H1 (cell line): Measurements from ENCODE around the gene IFNA1. TPM values are rescaled to one million over a fixed set of nuclear protein-coding genes. Genes with fewer than 3 reads are reported as not detected.
A peak's percentile ranks its signal among the peaks of the same experiment; 100 is the strongest.

Experiments used
- CTCF ChIA-PET: fragments of 300-600 bp; sonication (Branson Sonifier 250); formaldehyde crosslinking; loops from one replicate; lab custom pipeline; 2021; ENCODE audit not compliant: partially characterized antibody; lab: Charles Lee
- POLR2A ChIA-PET: fragments of 300-600 bp; sonication (Branson Sonifier 250); formaldehyde crosslinking; loops from one replicate; lab custom pipeline; 2021; ENCODE audit warnings: inconsistent platforms; ENCODE audit not compliant: partially characterized antibody; lab: Charles Lee
- DNase-seq, 2 experiments: peaks; one replicate each; pipeline versions ENCODE4 v3.0.0 to v3.0.0-alpha.2; 2010 to 2022; ENCODE audit warnings: low spot score in 2 of 2, low read depth in 1 of 2, mixed read lengths in 1 of 2
- FAIRE-seq: peaks from 2 replicates; lab custom pipeline; 2011; peaks lifted over from hg19 to GRCh38; lab: Jason Lieb, UNC
- H2AFZ ChIP-seq: 2 replicates; pipeline ENCODE4 v1.8.1; 2012; ENCODE audit warnings: low read length, inconsistent platforms
- H2AK5ac ChIP-seq: 2 replicates; pipeline ENCODE4 v1.6.1; 2013; ENCODE audit warnings: low read depth, low read length
- H2BK120ac ChIP-seq: replicated peaks from 2 replicates; pipeline ENCODE3; 2013; ENCODE audit warnings: low read depth, low read length, inconsistent platforms
- H2BK12ac ChIP-seq: 2 replicates; pipeline ENCODE4 v1.6.1; 2013; ENCODE audit warnings: low read depth, low read length
- H2BK15ac ChIP-seq: 2 replicates; pipeline ENCODE4 v1.6.1; 2013; ENCODE audit warnings: low read length
- H2BK20ac ChIP-seq: 2 replicates; pipeline ENCODE4 v1.6.1; 2013; ENCODE audit warnings: low read length
- H2BK5ac ChIP-seq: 2 replicates; pipeline ENCODE4 v1.6.1; 2013; ENCODE audit warnings: low read depth, low read length
- H3K14ac ChIP-seq: 2 replicates; pipeline ENCODE4 v1.6.1; 2013; ENCODE audit warnings: inconsistent platforms; ENCODE audit not compliant: insufficient read length
- H3K18ac ChIP-seq: 2 replicates; pipeline ENCODE4 v1.6.1; 2013; ENCODE audit warnings: low read length; ENCODE audit errors: extremely low read depth
- H3K23ac ChIP-seq: 2 replicates; pipeline ENCODE4 v1.6.1; 2013; ENCODE audit warnings: inconsistent platforms; ENCODE audit not compliant: insufficient read length
- H3K23me2 ChIP-seq: 2 replicates; pipeline ENCODE4 v1.6.1; 2013; ENCODE audit warnings: low read depth, low read length
- H3K27ac ChIP-seq: 2 replicates; pipeline ENCODE4 v1.6.1; 2011; ENCODE audit warnings: low read depth, low read length, inconsistent platforms
- H3K27me3 ChIP-seq, 4 experiments: replicated peaks in 1 of 4; 1 replicate in 1 of 4; 2 replicates in 3 of 4; pipeline versions ENCODE4 v1.6.1 to v1.8.1; 2011 to 2013; ENCODE audit warnings: low read length in 3 of 4, mild to moderate bottlenecking in 3 of 4, inconsistent platforms in 2 of 4, mixed read lengths in 2 of 4, moderate library complexity in 1 of 4; ENCODE audit not compliant: control insufficient read depth in 3 of 4, insufficient read depth in 3 of 4; ENCODE audit errors: extremely low read depth in 1 of 4
- H3K36me3 ChIP-seq, 4 experiments: 2 replicates each; pipeline versions ENCODE4 v1.6.1 to v1.8.1; 2011 to 2013; ENCODE audit warnings: mild to moderate bottlenecking in 4 of 4, low read length in 3 of 4, moderate library complexity in 2 of 4, control low read depth in 1 of 4, inconsistent platforms in 1 of 4; ENCODE audit not compliant: insufficient read depth in 4 of 4, control insufficient read depth in 2 of 4
- H3K4ac ChIP-seq: replicated peaks from 2 replicates; pipeline ENCODE3; 2013; ENCODE audit warnings: low read length, low read depth, mixed read lengths, inconsistent platforms; ENCODE audit not compliant: insufficient read length
- H3K4me1 ChIP-seq, 4 experiments: replicated peaks in 1 of 4; 1 replicate in 1 of 4; 2 replicates in 3 of 4; pipeline versions ENCODE4 v1.6.1 to v1.8.1; 2011 to 2013; ENCODE audit warnings: low read length in 3 of 4, inconsistent platforms in 2 of 4, mixed read lengths in 1 of 4; ENCODE audit not compliant: insufficient read depth in 4 of 4, control insufficient read depth in 3 of 4
- H3K4me2 ChIP-seq, 2 experiments: 2 replicates each; pipeline versions ENCODE4 v1.6.1 to v1.8.1; 2011 to 2013; ENCODE audit warnings: low read depth in 2 of 2, low read length in 2 of 2, control low read depth in 1 of 2, inconsistent platforms in 1 of 2, mild to moderate bottlenecking in 1 of 2; ENCODE audit not compliant: insufficient read depth in 1 of 2
- H3K4me3 ChIP-seq, 4 experiments: fragments of 200-600, 300-600 bp in 1 of 4; sonication (generic), shearing (Covaris generic), sonication (Bioruptor Twin) in 1 of 4; 2 replicates each; pipeline versions ENCODE4 v1.5.1 to v1.8.1; 2011 to 2016; ENCODE audit warnings: low read length in 4 of 4, low read depth in 3 of 4, control low read depth in 2 of 4, inconsistent platforms in 2 of 4, mild to moderate bottlenecking in 2 of 4, mixed read lengths in 1 of 4, moderate library complexity in 1 of 4; ENCODE audit not compliant: insufficient read depth in 2 of 4; ENCODE audit errors: extremely low read depth in 1 of 4
- H3K56ac ChIP-seq: replicated peaks from 2 replicates; pipeline ENCODE3; 2013; ENCODE audit warnings: low read depth, mild to moderate bottlenecking, mixed read lengths, low read length, inconsistent platforms; ENCODE audit not compliant: insufficient read length
- H3K79me1 ChIP-seq: 2 replicates; pipeline ENCODE4 v1.6.1; 2013; ENCODE audit warnings: low read depth, low read length, control low read depth
- H3K79me2 ChIP-seq, 2 experiments: 2 replicates each; pipeline versions ENCODE4 v1.6.1 to v1.8.1; 2012 to 2013; ENCODE audit warnings: low read length in 2 of 2, mild to moderate bottlenecking in 2 of 2, inconsistent platforms in 1 of 2; ENCODE audit not compliant: insufficient read depth in 2 of 2, control insufficient read depth in 1 of 2
- H3K9ac ChIP-seq, 4 experiments: replicated peaks in 1 of 4; 1 replicate in 1 of 4; 2 replicates in 3 of 4; pipeline versions ENCODE4 v1.6.1 to v1.8.1; 2011 to 2013; ENCODE audit warnings: low read depth in 3 of 4, low read length in 3 of 4, control low read depth in 2 of 4, mild to moderate bottlenecking in 2 of 4, moderate library complexity in 2 of 4, inconsistent platforms in 1 of 4; ENCODE audit errors: extremely low read depth in 1 of 4
- H3K9me3 ChIP-seq, 2 experiments: 2 replicates each; pipeline versions ENCODE4 v1.6.1 to v1.8.1; 2012 to 2013; ENCODE audit warnings: mild to moderate bottlenecking in 2 of 2, moderate library complexity in 2 of 2, control low read depth in 1 of 2, inconsistent platforms in 1 of 2, low read depth in 1 of 2, low read length in 1 of 2, mixed read lengths in 1 of 2; ENCODE audit not compliant: insufficient read depth in 2 of 2
- H4K20me1 ChIP-seq, 2 experiments: replicated peaks in 1 of 2; 2 replicates each; pipeline versions ENCODE3 to v1.8.1; 2011 to 2013; ENCODE audit warnings: inconsistent platforms in 2 of 2, low read length in 2 of 2, mild to moderate bottlenecking in 1 of 2; ENCODE audit not compliant: insufficient read depth in 2 of 2, control insufficient read depth in 1 of 2
- H4K5ac ChIP-seq: 2 replicates; pipeline ENCODE4 v1.6.1; 2013; ENCODE audit warnings: low read length, low read depth, mixed read lengths, inconsistent platforms; ENCODE audit not compliant: insufficient read length
- H4K8ac ChIP-seq: 2 replicates; pipeline ENCODE4 v1.8.0; 2013; ENCODE audit warnings: mild to moderate bottlenecking, moderate library complexity, low read length, inconsistent platforms; ENCODE audit not compliant: insufficient read depth; ENCODE audit errors: extremely low read depth
- H4K91ac ChIP-seq: replicated peaks from 2 replicates; pipeline ENCODE3; 2013; ENCODE audit warnings: low read length, mixed read lengths, inconsistent platforms; ENCODE audit not compliant: insufficient read length
- BACH1 ChIP-seq: IDR thresholded peaks from 2 replicates; pipeline ENCODE4 v1.6.1; 2012; ENCODE audit warnings: low read length, improper control_type of control experiment
- JUN ChIP-seq: IDR thresholded peaks from 2 replicates; pipeline ENCODE4 v1.6.1; 2011; ENCODE audit warnings: low read depth, mild to moderate bottlenecking, improper control_type of control experiment, low read length
- KDM4A ChIP-seq: IDR thresholded peaks from one replicate; pipeline ENCODE4 v1.7.1; 2012; ENCODE audit warnings: low read depth, mild to moderate bottlenecking, moderate library complexity, low read length, inconsistent platforms; ENCODE audit not compliant: severe bottlenecking
- POLR2AphosphoS5 ChIP-seq: IDR thresholded peaks from 2 replicates; pipeline ENCODE4 v1.6.1; 2011; ENCODE audit warnings: low read depth, low read length
- RBBP5 ChIP-seq: IDR thresholded peaks from 2 replicates; pipeline ENCODE4 v1.7.1; 2012; ENCODE audit warnings: low read depth, mild to moderate bottlenecking, inconsistent platforms, low read length, moderate library complexity, borderline replicate concordance
- SUZ12 ChIP-seq: fragments of 200-600 bp; sonication (generic); IDR thresholded peaks from 2 replicates; pipeline ENCODE4 v1.6.1; 2012; ENCODE audit warnings: mild to moderate bottlenecking, inconsistent platforms, low read length, moderate library complexity, mixed read lengths
- TEAD4 ChIP-seq: IDR thresholded peaks from 2 replicates; pipeline ENCODE4 v1.6.1; 2012; ENCODE audit warnings: low read depth, low read length, inconsistent platforms, mixed read lengths
- YY1 ChIP-seq: IDR thresholded peaks from 2 replicates; pipeline ENCODE4 v1.6.1; 2011; ENCODE audit warnings: low read depth, mild to moderate bottlenecking, low read length
- WGBS, 2 experiments: shearing (Covaris generic) in 1 of 2; methylation state at CpG; one replicate each; pipeline versions ENCODE4 v1.1.6 to v1.1.7; 2013 to 2015; ENCODE audit warnings: low lambda C conversion rate in 2 of 2, mixed read lengths in 2 of 2, inconsistent platforms in 1 of 2, low coverage in 1 of 2, missing lambda C conversion rate in 1 of 2; ENCODE audit not compliant: insufficient replicate concordance in 2 of 2, insufficient coverage in 1 of 2, insufficient read length in 1 of 2; ENCODE audit errors: extremely low coverage in 1 of 2, missing lambda C conversion rate in 1 of 2; 5-methylcytosine and 5-hydroxymethylcytosine counted together
- polyA plus RNA-seq, 7 experiments: library from polyadenylated mRNA; depleted of rRNA in 3 of 7; stranded (reverse) in 5 of 7; unstranded in 2 of 7; fragments of >200 nt in 5 of 7; fragments of 200-250 nt in 2 of 7; gene quantifications; 1 replicate in 5 of 7; 2 replicates in 1 of 7; 4 replicates in 1 of 7; pipeline versions ENCODE4 v1.2.1 to v1.2.3, GENCODE V29; 2011 to 2013; ENCODE audit warnings: missing spikeins in 2 of 7, mixed read lengths in 2 of 7
- total RNA-seq: library from RNA; stranded (reverse); fragmentation: NEBNext Ultra II Directional; extraction: Animal tissue kit (Norgen Biotek cat#: 25700); gene quantifications from 2 replicates; pipeline ENCODE4 v1.2.1, GENCODE V29; 2021
- TF ChIP-seq, protein P1 (sequence below), 3 experiments: IDR thresholded peaks; 1 replicate in 2 of 3; 2 replicates in 1 of 3; pipeline versions ENCODE4 v1.5.1 to v1.6.1; 2011; ENCODE audit warnings: low read length in 3 of 3, mild to moderate bottlenecking in 3 of 3, inconsistent platforms in 2 of 3, low read depth in 1 of 3, moderate library complexity in 1 of 3; ENCODE audit not compliant: insufficient read depth in 1 of 3; ENCODE audit errors: control extremely low read depth in 1 of 3

The IFNA1 gene
- total and polyA plus RNA-seq, 2 of the 8 experiments (the other 6 are each of a cell fraction or from before 2014, with no cell fraction given), result not detected

DNA sequence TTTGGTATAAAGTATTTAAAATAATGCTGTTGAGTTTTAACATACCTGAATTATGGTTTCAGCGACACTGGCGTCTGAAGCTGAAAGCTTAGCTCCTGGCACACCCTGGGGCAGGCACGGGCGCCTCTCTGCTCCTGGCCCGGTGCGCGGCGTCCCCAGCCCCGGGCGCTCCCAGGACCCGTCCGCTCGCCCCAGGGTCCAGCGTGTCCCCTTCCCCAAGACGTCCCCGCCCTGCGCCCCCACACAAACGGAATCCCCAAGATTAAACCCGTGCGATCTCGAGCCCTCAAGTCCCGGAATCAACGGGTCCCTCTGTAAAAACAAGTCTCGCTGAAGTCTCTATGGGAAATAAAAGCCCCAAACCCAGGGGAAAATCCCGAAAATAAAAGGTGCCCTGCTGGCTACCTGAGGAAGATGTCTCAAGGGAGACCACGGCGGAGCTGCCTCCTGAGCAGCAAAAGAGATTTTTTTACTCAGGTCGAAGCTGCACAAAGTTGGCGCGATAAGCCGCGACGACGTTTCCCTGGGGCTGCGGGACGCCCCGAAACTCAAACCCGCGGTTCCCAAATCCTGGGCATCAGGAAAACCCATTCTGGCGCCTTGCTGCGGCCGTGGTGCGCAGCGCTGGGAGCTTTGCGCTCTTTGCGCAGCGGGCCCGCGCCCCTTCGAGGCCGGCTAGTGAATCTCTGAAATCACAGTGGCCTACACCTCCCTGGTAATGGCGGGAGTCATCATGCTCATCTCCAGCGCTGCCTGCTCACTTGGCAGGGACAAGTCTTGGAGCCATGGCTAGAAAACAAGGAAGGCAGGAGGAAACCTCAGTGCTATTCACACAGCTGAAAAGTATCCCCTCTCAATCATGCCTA is 37.6 kb upstream of the IFNA1 start:
- DNase-seq, result peak in 1 of 2 experiments; percentile 82
- Histone ChIP-seq H3K79me1 (no peaks in the 10 kb centered on the region), H3K4me3 (peak overlapping the region; percentile 47 to 66 (median 64)), H3K27ac (no peak overlapping the region), H3K9ac (peak overlapping the region in 1 of 4 experiments; percentile 61; a peak in 2 of 7 replicates), H3K18ac (no peak overlapping the region), H3K9me3 (no peaks in the 10 kb centered on the region), H2BK15ac (no peak overlapping the region), H2BK12ac (no peak overlapping the region), H3K23me2 (no peaks in the 10 kb centered on the region), H3K4ac (no peak overlapping the region), H3K56ac (no peak overlapping the region), H3K79me2 (no peaks in the 10 kb centered on the region), H3K4me1 (no peaks in the 10 kb centered on the region), H2AFZ (peak overlapping the region; percentile 99), H3K36me3 (no peaks in the 10 kb centered on the region), H3K27me3 (peaks cover 0 to 16% (median 13%) of the 10 kb centered on the region in 4 experiments; a peak in 5 of 7 replicates), H4K5ac (no peak overlapping the region), H4K8ac (peak overlapping the region; percentile 81), H4K91ac (no peak overlapping the region), H4K20me1 (no peaks in the 10 kb centered on the region), H3K14ac (no peak overlapping the region), H2BK120ac (no peak overlapping the region), H3K23ac (no peak overlapping the region), H2AK5ac (no peak overlapping the region), H3K4me2 (peak overlapping the region; percentile 82 to 95), H2BK20ac (no peak overlapping the region), H2BK5ac (no peak overlapping the region)
- WGBS, 2 experiments, result 3% methylated on average over 52 of the region's 53 CpGs; no CpG with 5 or more reads in 1 of the 2 experiments
- CTCF ChIA-PET, result interaction anchor here (0.6 to 2.3 kb wide), 16 partner anchors 11 to 1607 kb away, joined by 3 to 9 read pairs (median 4); no protein-coding TSS in a partner anchor
- POLR2A ChIA-PET, result interaction anchor here (0.9 kb wide), 2 partner anchors 68 to 400 kb away, joined by 3 read pairs; partner anchors contain the start of gene MTAP
- no peak for FAIRE-seq
- TF ChIP-seq JUN (no peak), YY1 (peak; percentile 62; the same call in 1 of the 2 replicates), BACH1 (no peak), POLR2AphosphoS5 (no peak), RBBP5 (peak; percentile 32; the same call in 1 of the 2 replicates), KDM4A (peak; percentile 90), TEAD4 (peak; percentile 71), SUZ12 (peak; percentile 59)
- TF ChIP-seq, protein P1, sequence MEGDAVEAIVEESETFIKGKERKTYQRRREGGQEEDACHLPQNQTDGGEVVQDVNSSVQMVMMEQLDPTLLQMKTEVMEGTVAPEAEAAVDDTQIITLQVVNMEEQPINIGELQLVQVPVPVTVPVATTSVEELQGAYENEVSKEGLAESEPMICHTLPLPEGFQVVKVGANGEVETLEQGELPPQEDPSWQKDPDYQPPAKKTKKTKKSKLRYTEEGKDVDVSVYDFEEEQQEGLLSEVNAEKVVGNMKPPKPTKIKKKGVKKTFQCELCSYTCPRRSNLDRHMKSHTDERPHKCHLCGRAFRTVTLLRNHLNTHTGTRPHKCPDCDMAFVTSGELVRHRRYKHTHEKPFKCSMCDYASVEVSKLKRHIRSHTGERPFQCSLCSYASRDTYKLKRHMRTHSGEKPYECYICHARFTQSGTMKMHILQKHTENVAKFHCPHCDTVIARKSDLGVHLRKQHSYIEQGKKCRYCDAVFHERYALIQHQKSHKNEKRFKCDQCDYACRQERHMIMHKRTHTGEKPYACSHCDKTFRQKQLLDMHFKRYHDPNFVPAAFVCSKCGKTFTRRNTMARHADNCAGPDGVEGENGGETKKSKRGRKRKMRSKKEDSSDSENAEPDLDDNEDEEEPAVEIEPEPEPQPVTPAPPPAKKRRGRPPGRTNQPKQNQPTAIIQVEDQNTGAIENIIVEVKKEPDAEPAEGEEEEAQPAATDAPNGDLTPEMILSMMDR (IDR thresholded peaks at IDR 0.05; ENCODE audit: control extremely low read depth in 1 of 3, insufficient read depth in 1 of 3, low read depth in 1 of 3, low read length in 3 of 3), result peak; percentile 12 to 62 (median 15)
